OCI-LY7 (cell line): ENCODE data around the gene CCNE1. TPM values are rescaled to one million over a fixed set of nuclear protein-coding genes. Genes with fewer than 3 reads are reported as not detected.
A peak's percentile ranks its signal among the peaks of the same experiment; 100 is the strongest.

Source experiments
- BruUV-seq: library from RNA; stranded (reverse); fragments of 400-500 nt; replicated peaks from 2 replicates; lab custom pipeline; 2021; lab: Mats Ljungman, UMichigan
- CTCF ChIA-PET: fragments of 300-600 bp; sonication (Branson Sonifier 250); formaldehyde crosslinking; loops from one replicate; lab custom pipeline; 2022; ENCODE audit warnings: antibody characterized with exemption; ENCODE audit not compliant: unreplicated experiment; lab: Charles Lee
- POLR2A ChIA-PET: fragments of 300-600 bp; sonication (Branson Sonifier 250); formaldehyde crosslinking; loops from one replicate; lab custom pipeline; 2022; ENCODE audit warnings: antibody characterized with exemption; lab: Charles Lee
- DNase-seq: peaks from one replicate; pipeline ENCODE4 v3.0.0-alpha.2; 2015; ENCODE audit warnings: low spot score
- H2AFZ ChIP-seq: fragments of 200-600 bp; sonication (generic), shearing (Covaris generic); 2 replicates; pipeline ENCODE4 v1.6.1; 2014; ENCODE audit warnings: mild to moderate bottlenecking, antibody characterized with exemption, low read length, moderate library complexity
- H3K27ac ChIP-seq: fragments of 200-600 bp; sonication (generic); 2 replicates; pipeline ENCODE4 v1.5.1; 2014; ENCODE audit warnings: mixed run types, low read depth, mild to moderate bottlenecking, moderate library complexity, low read length, inconsistent platforms; ENCODE audit not compliant: poor library complexity, severe bottlenecking
- H3K36me3 ChIP-seq: fragments of 200-600 bp; sonication (generic); 2 replicates; pipeline ENCODE4 v1.6.1; 2014; ENCODE audit warnings: mild to moderate bottlenecking, antibody characterized with exemption, low read length, moderate library complexity, mixed read lengths; ENCODE audit not compliant: insufficient read depth
- H3K4me1 ChIP-seq: fragments of 200-600 bp; sonication (generic); 2 replicates; pipeline ENCODE4 v1.5.1; 2014; ENCODE audit warnings: mild to moderate bottlenecking, low read length; ENCODE audit not compliant: insufficient read depth, poor library complexity, severe bottlenecking
- H3K4me2 ChIP-seq: fragments of 200-600 bp; sonication (generic); 2 replicates; pipeline ENCODE4 v1.6.1; 2014; ENCODE audit warnings: mild to moderate bottlenecking, low read length
- H3K4me3 ChIP-seq: fragments of 200-600 bp; sonication (generic); 2 replicates; pipeline ENCODE4 v1.5.1; 2014; ENCODE audit warnings: mild to moderate bottlenecking, low read depth, low read length; ENCODE audit not compliant: poor library complexity, severe bottlenecking
- H3K79me2 ChIP-seq: fragments of 200-600 bp; sonication (generic); 2 replicates; pipeline ENCODE4 v1.6.1; 2016; ENCODE audit warnings: low read depth, mild to moderate bottlenecking, low read length, moderate library complexity, mixed read lengths; ENCODE audit not compliant: insufficient read depth
- H3K9me2 ChIP-seq: fragments of 200-600 bp; sonication (generic); 2 replicates; pipeline ENCODE4 v1.6.1; 2016; ENCODE audit warnings: mild to moderate bottlenecking, low read length, mixed read lengths; ENCODE audit not compliant: insufficient read depth
- H3K9me3 ChIP-seq: fragments of 200-600 bp; sonication (generic); 2 replicates; pipeline ENCODE4 v1.6.1; 2014; ENCODE audit warnings: mild to moderate bottlenecking, mixed run types, low read length, mixed read lengths
- H4K20me1 ChIP-seq: fragments of 200-600 bp; sonication (generic); 2 replicates; pipeline ENCODE4 v1.6.1; 2014; ENCODE audit warnings: mild to moderate bottlenecking, antibody characterized with exemption, low read length, moderate library complexity, mixed read lengths; ENCODE audit not compliant: insufficient read depth
- EZH2phosphoT487 ChIP-seq: fragments of 200-600 bp; sonication (generic); IDR thresholded peaks from 2 replicates; pipeline ENCODE4 v1.6.1; 2018; ENCODE audit warnings: low read depth, borderline replicate concordance, mild to moderate bottlenecking, mixed run types, antibody characterized with exemption, low read length, moderate library complexity, mixed read lengths
- intact Hi-C: fragments of 100-400 bp; cut with micrococcal nuclease; formaldehyde crosslinking; loops from one replicate; pipeline ENCODE4 v1.10.0; 2022; ENCODE audit not compliant: unreplicated experiment
- total RNA-seq, 2 experiments: library from RNA; depleted of rRNA in 1 of 2; stranded (reverse); fragments of >200 nt in 1 of 2; shearing (Covaris generic) in 1 of 2; gene quantifications; 2 replicates each; pipeline ENCODE4 v1.2.3, GENCODE V29; 2014 to 2022
- TF ChIP-seq, protein P1 (sequence below): fragments of 200-600 bp; sonication (generic); conservative IDR thresholded peaks from 2 replicates; pipeline ENCODE4 v1.5.1; 2014; ENCODE audit warnings: mild to moderate bottlenecking, antibody characterized with exemption, low read length, moderate library complexity, mixed read lengths

The CCNE1 gene
- total RNA-seq, 2 experiments from 2014 or later: 23.2 to 36.1 TPM

DNA sequence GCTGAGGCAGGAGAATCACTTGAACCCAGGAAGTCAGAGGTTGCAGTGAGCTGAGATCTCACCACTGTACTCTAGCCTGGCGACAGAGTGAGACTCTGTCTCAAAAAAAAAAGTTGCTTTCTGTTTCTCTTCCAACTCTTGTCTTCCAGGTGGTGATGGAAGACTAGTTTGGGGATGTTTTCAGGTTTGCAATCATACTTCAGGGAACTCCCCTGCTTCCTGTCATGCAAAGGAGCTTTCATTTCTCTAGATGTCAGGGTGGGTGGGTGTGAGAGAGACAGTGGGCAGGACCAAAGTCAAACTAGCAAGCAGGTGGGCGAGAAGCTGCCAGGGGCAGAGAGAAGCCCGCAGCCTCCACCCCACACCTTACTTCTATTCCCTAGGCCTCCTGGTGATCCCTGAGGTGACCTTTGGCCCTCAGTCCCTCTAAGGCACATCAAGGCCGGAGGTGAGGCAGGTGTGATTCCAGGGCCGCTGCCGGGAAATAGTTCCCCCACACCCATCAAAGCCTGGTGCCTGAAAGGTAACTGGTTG is 25.7 kb downstream of the CCNE1 start:
- H3K79me2 ChIP-seq: no peaks in the 10 kb centered on the region
- CTCF ChIA-PET: interaction anchor here (0.6 kb wide), 1 partner anchor 235 kb away, joined by 4 read pairs; no protein-coding TSS in a partner anchor
- POLR2A ChIA-PET: interaction anchor here (0.9 to 1.1 kb wide), 2 partner anchors 19 to 22 kb away, joined by 3 to 7 read pairs; no protein-coding TSS in a partner anchor
- peak overlapping the region; percentile 22 for H3K4me3 ChIP-seq
- peak overlapping the region; percentile 52; the same call in 1 of the 2 replicates for H2AFZ ChIP-seq
- H3K36me3 ChIP-seq: no peaks in the 10 kb centered on the region
- H3K9me2 ChIP-seq: no peaks in the 10 kb centered on the region
- H4K20me1 ChIP-seq: no peaks in the 10 kb centered on the region
- DNase-seq: peak; percentile 63
- peak overlapping the region; percentile 20 for H3K27ac ChIP-seq
- TF ChIP-seq, protein P1, sequence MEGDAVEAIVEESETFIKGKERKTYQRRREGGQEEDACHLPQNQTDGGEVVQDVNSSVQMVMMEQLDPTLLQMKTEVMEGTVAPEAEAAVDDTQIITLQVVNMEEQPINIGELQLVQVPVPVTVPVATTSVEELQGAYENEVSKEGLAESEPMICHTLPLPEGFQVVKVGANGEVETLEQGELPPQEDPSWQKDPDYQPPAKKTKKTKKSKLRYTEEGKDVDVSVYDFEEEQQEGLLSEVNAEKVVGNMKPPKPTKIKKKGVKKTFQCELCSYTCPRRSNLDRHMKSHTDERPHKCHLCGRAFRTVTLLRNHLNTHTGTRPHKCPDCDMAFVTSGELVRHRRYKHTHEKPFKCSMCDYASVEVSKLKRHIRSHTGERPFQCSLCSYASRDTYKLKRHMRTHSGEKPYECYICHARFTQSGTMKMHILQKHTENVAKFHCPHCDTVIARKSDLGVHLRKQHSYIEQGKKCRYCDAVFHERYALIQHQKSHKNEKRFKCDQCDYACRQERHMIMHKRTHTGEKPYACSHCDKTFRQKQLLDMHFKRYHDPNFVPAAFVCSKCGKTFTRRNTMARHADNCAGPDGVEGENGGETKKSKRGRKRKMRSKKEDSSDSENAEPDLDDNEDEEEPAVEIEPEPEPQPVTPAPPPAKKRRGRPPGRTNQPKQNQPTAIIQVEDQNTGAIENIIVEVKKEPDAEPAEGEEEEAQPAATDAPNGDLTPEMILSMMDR: no peak
- TF ChIP-seq EZH2phosphoT487: no peak
- H3K9me3 ChIP-seq: no peaks in the 10 kb centered on the region
- intact Hi-C loops: no loop called here
- H3K4me1 ChIP-seq: peaks cover 30% of the 10 kb centered on the region
- no TSS peak for BruUV-seq
- H3K4me2 ChIP-seq: peak overlapping the region; percentile 64

DNA sequence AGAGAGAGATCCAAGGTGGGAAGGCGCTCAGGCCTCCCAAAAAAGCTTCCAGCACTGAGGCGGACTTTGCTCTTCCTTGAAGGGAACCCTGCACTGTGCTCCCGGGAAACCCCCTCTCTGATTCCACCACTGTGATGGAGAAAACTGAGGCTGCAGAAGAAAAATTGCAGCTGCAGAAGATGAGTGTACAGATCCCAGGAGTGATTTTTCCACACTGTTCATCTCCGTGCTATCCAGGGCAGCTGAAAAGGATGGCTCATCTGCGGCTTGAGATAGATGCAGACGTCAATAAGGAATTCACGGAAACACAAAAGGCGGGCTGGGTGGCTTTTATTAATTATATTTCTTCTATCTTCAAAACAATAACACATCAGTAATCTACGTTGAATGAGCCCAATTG is 26.2 kb downstream of the CCNE1 start:
- intact Hi-C loops: no loop called here
- Histone ChIP-seq H2AFZ (peak overlapping the region; percentile 52; the same call in 1 of the 2 replicates), H3K4me1 (peaks cover 30% of the 10 kb centered on the region), H3K36me3 (no peaks in the 10 kb centered on the region), H3K9me2 (no peaks in the 10 kb centered on the region), H4K20me1 (no peaks in the 10 kb centered on the region), H3K4me3 (no peak overlapping the region), H3K27ac (no peak overlapping the region), H3K4me2 (no peak overlapping the region), H3K79me2 (no peaks in the 10 kb centered on the region), H3K9me3 (no peaks in the 10 kb centered on the region)
- ChIA-PET POLR2A (interaction anchor here (0.9 to 1.1 kb wide), 2 partner anchors 19 to 23 kb away, joined by 3 to 7 read pairs; no protein-coding TSS in a partner anchor), CTCF (interaction anchor here (0.6 kb wide), 1 partner anchor 234 kb away, joined by 4 read pairs; no protein-coding TSS in a partner anchor)
- no peak for DNase-seq
- no peak for TF ChIP-seq EZH2phosphoT487
- TF ChIP-seq, protein P1: no peak
- BruUV-seq: no TSS peak
